GM20431 (cell line): ENCODE data around the gene TMEM150B.

ENCODE experiments used
- in situ Hi-C: fragments of 300-500 bp; cut with MseI, MboI; formaldehyde crosslinking; loops from one replicate; pipeline ENCODE4 v1.15.0; 2020; ENCODE audit warnings: low sequenced_read_pairs; ENCODE audit not compliant: unreplicated experiment

TMEM150B gene

DNA sequence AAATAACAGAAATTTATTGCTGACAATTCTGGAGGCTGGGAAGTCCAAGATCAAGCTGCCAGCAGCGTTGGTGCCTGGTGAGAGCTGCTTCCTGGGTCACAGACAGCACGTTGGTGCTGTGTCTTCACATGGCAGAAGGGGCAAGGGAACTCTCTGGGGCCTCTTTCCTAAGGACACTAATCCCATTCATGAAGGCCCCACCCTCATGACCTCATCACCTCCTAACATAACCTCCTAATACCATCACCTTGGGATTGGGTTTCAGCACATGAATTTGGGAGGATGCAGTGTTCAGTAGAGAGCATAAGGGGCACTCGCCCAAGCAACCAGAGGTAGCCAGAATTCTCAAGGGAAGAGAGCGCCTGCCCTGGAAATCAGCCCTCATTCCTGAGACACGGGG is 15.7 kb downstream of the TMEM150B start:
- in situ Hi-C loops: no loop called here

DNA sequence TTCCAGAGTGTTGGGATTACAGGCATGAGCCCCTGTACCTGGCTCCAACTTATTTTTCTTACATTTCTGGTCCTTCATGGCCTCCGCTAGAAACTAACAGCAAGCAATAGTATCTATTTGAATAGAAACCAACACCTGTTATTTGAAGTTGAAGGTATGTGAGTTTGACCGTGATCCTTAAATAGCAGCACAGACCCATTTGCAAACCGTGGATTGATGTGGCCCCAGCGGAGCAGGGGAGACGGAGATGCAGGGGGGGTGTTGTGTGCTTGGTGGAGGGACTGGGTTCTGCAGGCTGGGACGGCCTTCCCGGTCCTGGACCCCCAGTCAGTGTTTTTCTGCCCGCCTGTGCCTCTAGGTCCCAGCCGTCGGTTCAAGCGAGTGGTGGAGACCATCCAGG is 16.9 kb downstream of the TMEM150B start:
- in situ Hi-C loops: no loop called here

DNA sequence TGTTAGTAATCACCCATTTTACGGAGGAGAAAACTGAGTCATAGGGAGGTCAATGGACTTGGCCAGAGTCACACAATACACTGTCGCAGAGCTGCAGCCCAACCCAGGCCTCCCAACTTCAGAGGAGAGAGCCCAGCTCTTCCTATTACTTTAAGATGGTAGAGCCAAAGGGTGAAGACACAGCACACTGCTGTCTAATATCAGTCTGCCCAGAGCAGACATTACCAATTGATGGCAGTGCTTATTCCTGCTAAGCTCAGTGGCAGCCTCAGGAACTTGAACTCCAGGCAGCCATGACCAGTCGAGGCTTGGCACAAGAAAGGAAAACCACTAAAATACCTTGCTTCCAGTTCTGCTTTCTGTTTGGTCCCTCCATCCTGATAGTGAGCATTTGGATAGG is 18.4 kb downstream of the TMEM150B start:
- in situ Hi-C loops: no loop called here

DNA sequence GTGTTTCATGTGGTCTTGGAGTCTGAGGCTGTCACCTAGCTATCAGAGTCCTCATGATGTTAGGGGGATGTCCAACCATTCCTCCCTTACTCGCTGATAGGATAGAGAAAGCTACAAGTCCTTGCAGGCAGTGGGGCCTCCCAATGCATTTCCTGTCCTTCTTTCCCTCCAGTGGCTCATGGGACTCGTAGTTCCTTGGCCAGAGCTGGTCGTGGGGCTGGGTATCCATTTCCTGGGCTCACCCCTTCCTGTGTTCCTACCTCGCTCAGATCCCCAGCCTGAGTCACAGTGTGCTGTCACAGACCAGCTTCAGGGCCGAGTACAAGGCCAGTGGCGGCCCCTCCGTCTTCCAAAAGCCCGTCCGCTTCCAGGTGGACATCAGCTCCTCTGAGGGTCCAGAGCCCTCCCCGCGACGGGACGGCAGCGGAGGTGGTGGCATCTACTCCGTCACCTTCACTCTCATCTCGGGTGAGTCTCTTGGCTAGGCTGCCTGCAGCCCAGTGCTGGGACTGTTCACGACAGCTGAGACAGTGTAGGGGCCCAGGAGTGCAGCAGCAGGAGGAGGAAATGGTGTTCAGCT is 19.1 kb downstream of the TMEM150B start:
- in situ Hi-C loops: no loop called here

DNA sequence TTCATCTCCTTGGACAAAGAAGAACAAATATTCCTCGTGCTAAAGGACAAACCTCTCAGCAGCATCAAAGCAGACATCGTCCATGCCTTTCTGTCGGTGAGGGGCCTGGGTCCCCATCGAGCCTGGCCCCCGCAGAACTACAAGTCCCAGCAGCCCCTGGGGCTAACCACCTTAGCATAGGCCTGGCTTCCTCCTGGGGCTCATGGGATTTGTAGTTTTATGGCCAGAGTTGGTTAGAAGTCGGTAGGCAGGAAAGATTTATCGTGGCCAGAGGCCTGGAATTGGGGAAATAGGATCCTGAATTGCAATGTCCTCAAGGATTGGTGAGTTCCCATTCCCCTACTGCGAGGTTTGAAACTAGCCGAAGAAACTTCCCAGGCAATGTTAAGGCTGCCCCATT is 19.6 kb downstream of the TMEM150B start:
- in situ Hi-C loops: no loop called here

DNA sequence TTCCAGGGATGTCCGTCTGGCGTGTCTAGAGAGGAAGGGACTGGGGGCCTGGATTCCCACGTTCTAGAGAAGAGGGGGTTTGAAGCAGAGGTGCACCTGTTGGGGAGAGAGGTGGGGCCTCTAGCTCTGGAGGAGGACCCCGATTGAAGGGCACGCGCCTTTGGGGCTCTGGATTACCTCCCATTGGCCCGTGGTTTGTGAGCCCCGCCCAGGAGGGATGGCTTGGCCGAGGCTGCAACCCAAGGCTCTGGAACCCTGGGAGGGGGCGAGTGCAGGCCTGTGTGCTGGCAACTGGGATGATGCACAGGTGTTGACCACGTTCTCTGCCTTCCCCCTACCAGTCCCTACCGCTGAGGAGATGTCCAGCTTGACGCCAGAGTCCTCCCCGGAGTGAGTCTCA is 20.2 kb downstream of the TMEM150B start:
- in situ Hi-C loops: no loop called here

DNA sequence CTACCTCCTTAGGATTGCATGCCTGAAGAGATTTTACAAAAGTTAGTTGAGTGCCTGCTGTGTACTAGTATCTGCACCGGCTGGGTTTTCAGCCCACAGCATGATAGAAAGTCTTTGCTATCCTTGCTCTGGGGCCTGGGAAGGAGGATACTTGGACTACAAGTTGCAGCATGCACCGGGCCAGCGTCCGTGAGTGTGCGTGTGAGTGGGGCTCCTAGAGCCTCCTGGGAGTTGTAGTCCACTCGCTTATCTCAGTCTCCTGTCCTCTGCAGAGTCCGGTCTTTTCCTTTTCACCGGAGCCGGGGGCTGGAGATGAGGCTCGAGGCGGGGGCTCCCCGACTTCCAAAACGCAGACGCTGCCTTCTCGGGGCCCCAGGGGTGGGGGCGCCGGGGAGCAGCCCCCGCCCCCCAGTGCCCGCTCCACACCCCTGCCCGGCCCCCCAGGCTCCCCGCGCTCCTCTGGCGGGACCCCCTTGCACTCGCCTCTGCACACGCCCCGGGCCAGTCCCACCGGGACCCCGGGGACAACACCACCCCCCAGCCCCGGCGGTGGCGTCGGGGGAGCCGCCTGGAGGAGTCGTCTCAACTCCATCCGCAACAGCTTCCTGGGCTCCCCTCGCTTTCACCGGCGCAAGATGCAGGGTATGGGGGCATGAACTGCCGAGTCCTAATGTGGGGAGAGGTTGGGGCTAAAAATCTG is 20.7 kb downstream of the TMEM150B start:
- in situ Hi-C loops: no loop called here

DNA sequence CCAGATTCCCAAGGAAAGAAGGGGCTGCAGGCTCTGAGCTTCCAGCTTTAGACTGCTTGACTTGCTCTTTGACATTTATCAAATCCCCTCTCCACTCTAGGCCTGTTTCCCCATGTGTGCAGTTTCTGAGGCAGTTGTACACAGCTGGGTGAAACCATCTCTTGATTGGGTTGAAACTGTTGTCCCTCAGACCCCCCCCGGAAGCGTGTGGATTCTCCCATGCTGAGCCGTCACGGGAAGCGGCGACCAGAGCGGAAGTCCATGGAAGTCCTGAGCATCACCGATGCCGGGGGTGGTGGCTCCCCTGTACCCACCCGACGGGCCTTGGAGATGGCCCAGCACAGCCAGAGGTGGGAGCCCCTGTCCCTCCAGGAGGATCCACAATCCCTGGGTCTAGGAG is 21.7 kb downstream of the TMEM150B start:
- in situ Hi-C loops: no loop called here

DNA sequence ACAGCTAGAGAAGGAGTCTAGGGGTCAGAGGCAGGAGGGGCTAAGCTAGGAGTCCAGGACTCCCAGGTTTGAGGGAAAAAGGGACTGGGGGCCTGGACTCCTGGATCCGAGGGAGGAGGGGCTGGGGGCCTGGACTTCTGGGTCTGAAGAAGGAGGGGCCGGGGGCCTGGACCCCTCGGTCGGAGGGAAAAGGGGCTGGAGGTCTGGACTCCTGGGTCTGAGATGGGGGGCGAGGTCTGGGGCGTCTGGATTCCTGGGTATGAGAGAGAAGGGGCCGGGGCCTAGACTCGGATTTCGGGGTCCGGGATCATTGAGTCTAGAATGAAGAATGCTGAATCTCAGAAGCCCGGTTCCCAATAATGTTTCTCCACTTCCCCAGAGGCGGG is 22.8 kb downstream of the TMEM150B start:
- in situ Hi-C loops: no loop called here

DNA sequence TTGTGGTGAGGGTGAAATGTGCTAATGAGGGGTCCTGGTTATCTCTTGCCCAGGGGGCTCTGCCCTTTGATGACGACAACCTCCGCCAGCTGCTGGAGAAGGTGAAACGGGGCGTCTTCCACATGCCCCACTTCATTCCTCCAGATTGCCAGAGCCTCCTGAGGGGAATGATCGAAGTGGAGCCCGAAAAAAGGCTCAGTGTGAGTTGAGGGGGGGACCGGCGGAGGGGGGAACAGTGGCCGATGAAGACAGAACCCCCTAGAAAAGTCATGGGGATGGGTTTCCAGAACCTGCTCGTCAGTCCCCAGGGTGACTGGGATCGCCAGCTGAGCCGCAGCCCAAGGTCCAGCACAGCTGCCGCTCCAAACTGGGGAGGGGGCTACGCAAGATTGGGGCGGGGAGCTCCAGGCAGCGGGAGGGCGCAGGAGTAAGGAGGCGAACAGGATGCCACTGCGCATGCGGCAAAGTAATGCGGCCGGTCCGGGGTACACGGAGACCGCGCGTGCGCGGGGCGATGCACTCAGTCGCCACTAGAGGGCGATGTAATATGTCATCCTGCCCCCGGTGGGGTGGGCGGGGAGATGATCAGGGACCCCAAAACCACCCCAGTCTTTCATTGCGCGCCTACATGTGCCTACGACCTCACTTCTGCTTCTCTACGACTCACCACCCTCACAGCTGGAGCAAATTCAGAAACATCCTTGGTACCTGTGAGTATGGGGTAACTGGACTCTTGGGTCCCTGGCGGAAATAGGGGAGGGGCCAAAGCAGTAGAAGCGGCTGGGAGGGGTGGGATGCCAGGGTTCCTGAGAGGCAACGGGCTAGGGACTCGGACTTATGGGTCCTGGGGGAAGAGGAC is 23.5 kb downstream of the TMEM150B start:
- in situ Hi-C loops: no loop called here

DNA sequence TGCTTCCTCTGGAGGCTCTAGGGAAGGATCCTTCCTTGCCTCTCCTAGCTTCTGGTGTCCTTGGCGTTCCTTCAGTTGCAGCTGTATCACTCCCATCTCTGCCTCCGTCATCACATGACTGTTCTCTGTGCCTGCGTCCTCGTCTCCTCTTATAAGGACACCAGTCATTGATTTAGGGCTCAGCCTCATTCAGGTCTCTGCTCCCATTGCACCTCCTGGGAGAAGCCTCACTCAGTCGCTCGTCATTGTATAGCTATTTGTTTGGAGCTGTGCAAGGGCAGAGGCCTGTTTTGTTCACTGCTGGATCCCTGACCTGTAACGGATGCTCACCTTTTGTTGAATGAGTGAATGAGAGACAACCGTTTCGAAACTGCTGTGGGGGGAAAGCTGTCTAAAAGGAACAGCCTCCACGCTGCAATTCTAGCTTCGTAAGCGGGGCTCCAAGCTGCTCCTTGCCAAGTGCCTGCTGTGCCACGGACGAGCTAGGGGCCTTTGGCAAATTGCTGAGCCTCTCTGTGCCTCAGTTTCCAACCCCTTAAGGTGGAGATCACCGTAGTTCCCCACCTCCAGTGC is 24.2 kb downstream of the TMEM150B start:
- in situ Hi-C loops: no loop called here

DNA sequence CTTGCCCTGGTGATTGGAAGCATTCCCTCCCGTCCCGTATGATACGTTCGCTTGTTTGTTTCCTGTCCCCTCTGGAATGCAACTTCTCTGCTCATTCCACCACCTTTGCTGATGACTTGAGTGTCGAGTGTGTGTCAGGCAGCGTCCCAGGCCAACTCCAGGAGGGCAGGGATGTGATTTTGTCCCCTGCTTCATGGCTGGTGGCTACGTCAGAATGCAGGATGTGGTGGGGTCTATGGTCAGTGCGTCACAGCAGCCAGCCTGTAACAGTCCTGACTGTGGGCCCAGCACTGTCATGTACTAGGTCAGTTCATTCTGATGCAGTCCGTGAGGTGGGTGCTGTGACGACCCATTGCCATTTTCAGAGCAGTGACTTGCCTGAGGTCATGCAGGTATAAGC is 25.1 kb downstream of the TMEM150B start:
- in situ Hi-C loops: no loop called here

DNA sequence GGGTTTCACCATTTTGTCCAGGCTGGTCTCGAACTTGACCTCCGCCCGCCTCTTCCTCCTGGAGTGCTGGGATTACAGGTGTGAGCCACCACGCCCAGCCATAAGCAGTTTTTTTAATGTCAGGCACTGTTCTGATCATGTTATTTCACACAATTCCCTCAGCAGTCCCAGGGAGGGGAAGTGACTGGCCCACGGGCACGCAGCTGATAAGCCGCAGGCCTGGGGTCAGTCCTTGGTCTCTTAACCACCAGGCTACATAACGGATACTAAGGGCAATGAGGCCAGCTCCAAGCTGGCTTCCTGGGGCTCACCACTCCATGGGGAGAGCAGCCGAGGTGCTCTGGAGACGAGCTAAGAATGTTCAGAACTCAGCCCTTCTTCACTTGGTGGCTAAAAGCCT is 27.9 kb downstream of the TMEM150B start:
- in situ Hi-C loops: no loop called here

DNA sequence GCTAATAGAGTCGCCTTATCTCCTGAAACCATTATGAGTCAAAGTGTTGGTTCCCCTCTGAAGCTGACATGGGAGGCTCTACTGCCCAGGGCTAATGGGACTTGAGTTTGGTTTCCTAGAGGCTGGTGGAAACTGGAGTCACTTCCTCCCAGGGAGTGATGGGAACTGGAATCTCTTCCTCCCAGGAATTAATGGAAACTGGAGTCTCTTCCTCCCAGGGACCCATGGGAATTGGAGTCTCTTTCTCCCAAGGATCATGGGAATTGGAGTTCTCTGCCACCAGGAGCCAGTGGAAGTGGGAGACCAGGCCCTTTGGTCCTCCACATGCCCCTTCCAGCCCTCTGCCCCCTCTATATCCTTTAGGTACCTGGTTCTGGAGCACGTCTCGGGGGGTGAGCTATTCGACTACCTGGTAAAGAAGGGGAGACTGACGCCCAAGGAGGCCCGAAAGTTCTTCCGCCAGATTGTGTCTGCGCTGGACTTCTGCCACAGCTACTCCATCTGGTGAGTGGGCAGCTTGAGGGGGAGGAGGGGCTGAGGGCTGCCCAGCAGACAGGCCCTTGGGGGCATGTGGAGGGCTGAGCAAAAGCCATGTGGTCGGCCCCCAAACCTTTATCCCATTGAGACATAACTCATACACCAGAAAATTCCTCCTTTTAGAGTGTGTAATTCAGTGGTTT is 35.9 kb downstream of the TMEM150B start:
- in situ Hi-C loops: no loop called here

DNA sequence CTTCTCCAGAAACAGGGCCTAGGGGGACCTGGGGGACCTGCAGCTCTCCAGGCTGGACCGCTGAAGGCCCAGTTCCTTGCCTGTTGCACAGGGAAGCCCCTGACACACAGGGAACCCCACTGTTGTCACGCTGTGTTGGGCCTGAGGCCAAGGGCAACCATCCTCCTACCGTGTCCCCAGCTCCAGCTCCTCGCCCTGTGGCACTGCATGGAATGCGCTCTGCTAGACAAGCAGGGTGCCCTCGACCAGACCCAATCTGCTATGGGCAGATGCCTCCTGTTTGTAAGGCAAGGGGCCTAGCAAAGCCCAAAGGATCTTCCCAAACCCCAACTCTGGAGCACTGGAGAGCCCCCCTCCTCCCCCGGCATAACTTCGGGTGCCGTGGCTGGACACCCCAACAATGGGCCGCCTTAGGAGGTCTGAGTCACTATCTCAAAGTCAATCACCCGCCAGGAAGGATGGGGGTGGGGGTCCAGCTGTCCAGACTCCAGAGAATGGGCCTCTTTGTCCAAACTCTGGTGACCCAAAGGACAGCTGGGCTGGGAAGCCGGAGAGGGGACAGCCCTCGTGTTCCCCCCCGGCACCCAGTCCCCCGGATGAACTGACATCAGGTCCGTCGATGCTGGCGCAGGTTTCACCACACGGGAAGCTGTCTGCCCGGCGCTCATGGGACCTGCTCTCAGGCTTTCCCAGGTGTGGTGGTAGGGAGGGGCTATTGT is 37.6 kb downstream of the TMEM150B start:
- in situ Hi-C loops: no loop called here

DNA sequence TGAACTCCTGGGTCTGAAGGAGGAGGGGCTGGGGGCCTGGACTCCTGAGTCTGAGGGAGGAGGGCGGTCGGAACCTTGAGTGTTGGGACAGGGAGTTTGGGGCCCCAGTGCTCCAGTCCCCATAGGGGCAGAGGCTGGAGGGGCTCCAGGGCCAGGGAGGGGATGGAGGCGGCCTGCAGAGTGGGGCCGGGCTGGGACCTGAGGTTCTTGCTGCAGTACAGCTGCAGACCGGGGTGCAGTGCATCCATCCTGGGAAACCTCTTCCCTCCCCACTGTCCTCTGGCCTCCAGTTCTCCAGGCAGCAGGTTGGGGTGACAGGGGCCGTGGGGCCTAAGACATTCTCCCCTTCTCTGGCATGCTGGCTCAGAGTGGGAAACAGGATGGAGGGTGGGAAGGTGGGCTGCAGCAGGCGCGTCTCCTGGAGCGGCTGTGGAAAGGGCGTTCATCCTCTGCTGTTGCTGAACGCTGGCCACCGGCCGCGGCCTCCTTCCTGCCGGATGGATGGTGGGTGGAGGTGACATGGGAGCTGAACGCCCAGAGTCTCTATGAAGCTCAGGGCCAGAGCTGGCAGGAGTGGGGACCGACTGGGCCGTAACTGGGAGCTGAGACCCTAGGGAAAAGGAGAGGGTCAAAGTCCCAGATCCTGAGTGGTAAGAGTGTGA is 39.8 kb downstream of the TMEM150B start:
- in situ Hi-C loops: no loop called here

DNA sequence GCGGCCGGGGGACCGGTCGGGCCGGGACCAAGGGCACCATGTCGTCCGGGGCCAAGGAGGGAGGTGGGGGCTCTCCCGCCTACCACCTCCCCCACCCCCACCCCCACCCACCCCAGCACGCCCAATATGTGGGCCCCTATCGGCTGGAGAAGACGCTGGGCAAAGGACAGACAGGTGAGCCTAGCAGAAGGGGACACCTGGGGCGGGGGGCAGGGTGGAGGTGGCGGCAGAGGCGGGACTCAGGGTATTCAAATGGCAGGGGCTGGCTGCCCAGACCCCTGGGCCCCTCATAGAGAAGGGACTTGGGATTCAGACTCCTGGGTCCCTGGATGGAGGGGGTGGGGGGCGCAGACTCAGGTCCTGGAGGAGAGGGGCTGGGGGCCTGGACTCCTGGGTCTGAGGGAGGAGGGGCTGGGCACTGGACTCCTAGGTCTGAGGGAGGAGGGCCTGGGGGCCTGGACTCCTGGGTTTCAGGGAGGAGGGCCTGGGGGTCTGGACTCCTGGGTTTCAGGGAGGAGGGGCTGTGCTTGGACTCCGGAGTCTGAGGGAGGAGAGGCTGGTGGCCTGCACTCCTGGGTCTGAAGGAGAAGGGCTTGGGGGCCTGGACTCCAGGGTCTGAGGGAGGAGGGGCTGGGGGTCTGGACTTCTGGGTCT is 40.6 kb downstream of the TMEM150B start:
- in situ Hi-C loops: no loop called here

DNA sequence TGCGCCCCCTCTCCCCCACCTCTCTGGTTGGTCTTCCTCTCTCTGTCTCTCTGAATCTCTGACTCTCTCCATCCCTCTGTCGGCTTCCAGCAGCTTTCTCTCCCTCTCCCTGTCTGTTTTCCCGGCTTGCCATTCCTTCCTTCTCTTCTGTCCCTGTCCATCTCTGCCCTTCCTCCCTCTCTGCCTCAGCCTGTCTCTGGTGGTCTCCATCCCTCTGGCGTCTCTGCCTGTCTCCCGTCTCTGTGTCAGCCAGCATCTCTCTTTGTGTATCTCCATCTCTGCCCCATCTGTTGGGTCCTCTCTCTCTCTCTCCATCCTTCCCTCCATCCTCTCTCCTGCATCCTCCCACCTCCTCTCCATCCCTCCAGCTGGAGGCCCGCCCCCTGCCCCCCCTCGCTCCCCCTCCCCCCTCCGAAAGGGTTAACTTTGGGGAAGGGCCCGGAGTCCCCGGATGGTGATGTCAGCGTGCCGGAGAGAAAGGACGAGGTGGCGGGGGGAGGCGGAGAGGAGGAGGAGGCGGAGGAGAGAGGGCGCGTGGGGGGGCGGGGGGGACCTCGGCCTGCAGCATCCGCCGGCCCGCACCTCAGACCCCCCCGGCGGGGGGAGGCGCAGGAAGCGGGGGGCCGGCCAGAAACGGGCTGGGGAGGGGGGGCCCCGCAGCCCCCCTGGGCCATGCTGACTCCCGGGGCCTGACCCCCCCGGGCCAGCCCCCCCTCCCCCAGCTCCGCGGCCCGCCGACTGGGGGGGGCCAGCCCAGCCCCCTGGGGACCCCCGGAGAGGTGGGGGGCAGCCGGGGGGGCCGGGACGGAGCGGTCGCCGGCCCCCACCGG is 41.4 kb downstream of the TMEM150B start, which contains the start of gene BRSK1:
Gene BRSK1, plus strand, starts transcription at position 450 of the 830 bp plus-strand sequence. CDS start 446 bp downstream, outside the sequence.
- in situ Hi-C loops: no loop called here
